Uterus (tissue), 2 donors: Measurements from ENCODE around the gene TCF12.
"Not testable (repeated sequence)": the region's sequence is repeated elsewhere in the genome, so short reads cannot be mapped to it uniquely, and the experiment has no call there.

Source experiments
- CTCF ChIP-seq, 4 experiments: fragments of 200-600 bp in 2 of 4; fragments of 450-650 bp in 2 of 4; sonication (generic) in 2 of 4; IDR thresholded peaks; one replicate each; pipeline ENCODE4 v1.5.1; 2016 to 2019; ENCODE audit warnings: antibody characterized with exemption in 4 of 4, mild to moderate bottlenecking in 2 of 4, moderate library complexity in 1 of 4
- POLR2A ChIP-seq, 2 donors: fragments of 450-650 bp; IDR thresholded peaks; one replicate each; pipeline ENCODE4 v1.6.1; 2016; ENCODE audit warnings: antibody characterized with exemption in 2 of 2, mild to moderate bottlenecking in 1 of 2, moderate library complexity in 1 of 2

- not testable (repeated sequence) for TF ChIP-seq CTCF, POLR2A (IDR thresholded peaks at IDR 0.05)
Observed at GRCh38 chr15:57097919-57098543, 179.6 kb downstream of the TCF12 start.
